Upper lobe of left lung (tissue), 6 donors: ENCODE data around the gene PITPNM3. TPM values are rescaled to one million over a fixed set of nuclear protein-coding genes. Genes with fewer than 3 reads are reported as not detected.

ENCODE experiments used
- ATAC-seq, 2 donors: fragments of 200-7000 bp; cut with Tn5 transposase; one replicate each; pipeline ENCODE4 v1.9.1; 2022; ENCODE audit warnings: mild to moderate bottlenecking in 2 of 2, moderate library complexity in 2 of 2; ENCODE audit not compliant: low FRiP score in 2 of 2
- DNase-seq, 2 donors: peaks; one replicate each; pipeline ENCODE4 v3.0.0-alpha.2; 2019 to 2020
- H3K27ac ChIP-seq, 4 donors: fragments of 200-600 bp; sonication (generic); one replicate each; pipeline ENCODE4 v1.5.1; 2016 to 2019
- H3K27me3 ChIP-seq, 4 donors: fragments of 200-600 bp; sonication (generic); one replicate each; pipeline ENCODE4 v1.5.1; 2017 to 2019
- H3K36me3 ChIP-seq, 4 donors: fragments of 200-600 bp; sonication (generic); one replicate each; pipeline ENCODE4 v1.5.1; 2016 to 2019
- H3K4me1 ChIP-seq, 4 donors: fragments of 200-600 bp; sonication (generic); one replicate each; pipeline ENCODE4 v1.5.1; 2018 to 2019
- H3K4me3 ChIP-seq, 4 donors: fragments of 200-600 bp; sonication (generic); one replicate each; pipeline ENCODE4 v1.5.1; 2017 to 2019; ENCODE audit warnings: mild to moderate bottlenecking in 2 of 4, moderate library complexity in 1 of 4
- H3K9me3 ChIP-seq, 4 donors: fragments of 200-600 bp; sonication (generic); one replicate each; pipeline ENCODE4 v1.5.1; 2018 to 2019
- EP300 ChIP-seq, 4 donors: sonication (generic); formaldehyde crosslinking; IDR thresholded peaks; one replicate each; pipeline ENCODE4 v1.5.1; 2017; ENCODE audit warnings: antibody characterized with exemption in 4 of 4, control low read depth in 2 of 4
- POLR2A ChIP-seq, 4 donors: fragments of 450-650 bp; IDR thresholded peaks; one replicate each; pipeline ENCODE4 v1.5.1; 2016 to 2017; ENCODE audit warnings: antibody characterized with exemption in 4 of 4, mild to moderate bottlenecking in 2 of 4
- POLR2AphosphoS5 ChIP-seq, 2 donors: sonication (generic); formaldehyde crosslinking; IDR thresholded peaks; one replicate each; pipeline ENCODE4 v1.5.1; 2017; ENCODE audit warnings: antibody characterized with exemption in 2 of 2
- WGBS, 2 donors: methylation state at CpG; one replicate each; pipeline ENCODE4 v1.1.5; 2017 to 2018; 5-methylcytosine and 5-hydroxymethylcytosine counted together
- total RNA-seq, 6 donors: library from RNA; depleted of rRNA in 4 of 6; stranded (reverse); fragments of >200 nt in 4 of 6; gene quantifications; one replicate each; pipeline versions ENCODE4 v1.1.0 to v1.2.1, GENCODE V29; 2016 to 2021
- TF ChIP-seq, protein P1 (sequence below), 6 experiments: fragments of 450-650 bp in 4 of 6; fragments of 200-600 bp in 2 of 6; sonication (generic) in 2 of 6; IDR thresholded peaks; one replicate each; pipeline ENCODE4 v1.5.1; 2016 to 2019; ENCODE audit warnings: antibody characterized with exemption in 6 of 6
- donor health status: DM: no; HTN: no; CAD: no; lungs with moderate emphysema.
- donor health status: DM: no; HTN: yes; CAD: no; lungs with severe emphysema.

Gene PITPNM3
- total RNA-seq, 6 donors from 2014 or later = 10.3 to 16.3 (median 12.5) TPM

DNA sequence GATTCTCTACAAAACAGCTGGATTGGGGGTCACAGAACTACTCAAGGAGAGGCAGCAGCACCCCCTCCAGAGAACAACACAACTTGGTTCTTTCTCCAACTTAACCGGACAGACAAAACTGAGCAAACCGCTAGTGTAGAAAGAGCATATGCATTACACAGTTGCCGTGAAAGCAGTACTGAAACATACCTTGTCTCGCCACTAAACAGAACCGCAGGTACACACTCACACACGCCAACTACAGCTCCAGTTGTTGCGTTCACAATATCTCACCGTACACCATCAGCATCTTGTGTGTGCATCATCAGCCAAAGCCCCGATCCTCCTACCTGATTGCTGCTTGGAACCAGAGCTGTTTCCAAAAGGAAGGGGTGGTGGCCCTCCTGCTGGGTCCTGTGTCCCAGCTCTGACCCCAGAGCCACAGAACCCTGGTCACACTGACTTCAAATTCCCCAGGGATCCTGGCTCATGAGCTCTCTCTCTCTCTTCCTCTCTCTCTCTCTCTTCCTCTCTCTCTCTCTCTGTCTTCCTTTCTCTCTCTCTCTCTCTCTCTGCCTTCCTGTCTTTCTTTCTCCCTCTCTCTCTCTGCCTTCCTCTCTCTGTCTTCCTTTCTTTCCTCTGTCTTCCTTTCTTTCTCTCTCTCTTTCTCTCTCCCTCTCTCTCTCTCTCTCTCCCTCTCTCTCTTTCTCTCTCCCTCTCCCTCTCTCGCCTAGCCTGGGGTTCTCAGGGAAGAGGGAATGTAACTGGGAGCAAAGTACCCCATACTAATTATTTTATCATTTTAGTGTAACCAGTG is 103.7 kb downstream of the PITPNM3 start:
- peaks cover 0 to 7% (median 4%) of the 10 kb centered on the region in 4 donors for H3K4me1 ChIP-seq
- DNase-seq (no peak), ATAC-seq (no peak)
- H3K36me3 ChIP-seq = no peaks in the 10 kb centered on the region
- H3K9me3 ChIP-seq = no peaks in the 10 kb centered on the region
- no peak overlapping the region for H3K4me3 ChIP-seq
- peaks cover 0 to 6% (median 0%) of the 10 kb centered on the region in 4 donors for H3K27me3 ChIP-seq
- H3K27ac ChIP-seq = no peak overlapping the region
- TF ChIP-seq EP300 (IDR thresholded peaks at IDR 0.05) (no peak), POLR2AphosphoS5 (IDR thresholded peaks at IDR 0.05) (no peak), POLR2A (IDR thresholded peaks at IDR 0.05) (no peak)
- TF ChIP-seq, protein P1, sequence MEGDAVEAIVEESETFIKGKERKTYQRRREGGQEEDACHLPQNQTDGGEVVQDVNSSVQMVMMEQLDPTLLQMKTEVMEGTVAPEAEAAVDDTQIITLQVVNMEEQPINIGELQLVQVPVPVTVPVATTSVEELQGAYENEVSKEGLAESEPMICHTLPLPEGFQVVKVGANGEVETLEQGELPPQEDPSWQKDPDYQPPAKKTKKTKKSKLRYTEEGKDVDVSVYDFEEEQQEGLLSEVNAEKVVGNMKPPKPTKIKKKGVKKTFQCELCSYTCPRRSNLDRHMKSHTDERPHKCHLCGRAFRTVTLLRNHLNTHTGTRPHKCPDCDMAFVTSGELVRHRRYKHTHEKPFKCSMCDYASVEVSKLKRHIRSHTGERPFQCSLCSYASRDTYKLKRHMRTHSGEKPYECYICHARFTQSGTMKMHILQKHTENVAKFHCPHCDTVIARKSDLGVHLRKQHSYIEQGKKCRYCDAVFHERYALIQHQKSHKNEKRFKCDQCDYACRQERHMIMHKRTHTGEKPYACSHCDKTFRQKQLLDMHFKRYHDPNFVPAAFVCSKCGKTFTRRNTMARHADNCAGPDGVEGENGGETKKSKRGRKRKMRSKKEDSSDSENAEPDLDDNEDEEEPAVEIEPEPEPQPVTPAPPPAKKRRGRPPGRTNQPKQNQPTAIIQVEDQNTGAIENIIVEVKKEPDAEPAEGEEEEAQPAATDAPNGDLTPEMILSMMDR (IDR thresholded peaks at IDR 0.05) = no peak
- WGBS, 2 donors = 87 to 93% methylated on average over 10 of the region's 10 CpGs

- ATAC-seq (no peak), DNase-seq (no peak)
- Histone ChIP-seq H3K4me3 (no peak overlapping the region), H3K36me3 (no peaks in the 10 kb centered on the region), H3K9me3 (no peaks in the 10 kb centered on the region), H3K27ac (no peak overlapping the region), H3K4me1 (peaks cover 0 to 7% (median 4%) of the 10 kb centered on the region in 4 donors), H3K27me3 (peaks cover 0 to 6% (median 0%) of the 10 kb centered on the region in 4 donors)
- WGBS, 2 donors = 44 to 45% methylated on average over 12 of the region's 12 CpGs
- no peak for TF ChIP-seq EP300 (IDR thresholded peaks at IDR 0.05)
- TF ChIP-seq POLR2AphosphoS5 (IDR thresholded peaks at IDR 0.05) = no peak
- TF ChIP-seq, protein P1 (IDR thresholded peaks at IDR 0.05) = no peak
- no peak for TF ChIP-seq POLR2A (IDR thresholded peaks at IDR 0.05)
These were observed 105.2 kb downstream of the PITPNM3 start for GRCh38 chr17:6450926-6451832.

- H3K4me3 ChIP-seq = no peak overlapping the region
- H3K27ac ChIP-seq = no peak overlapping the region
- no peaks in the 10 kb centered on the region for H3K27me3 ChIP-seq
- no peak for ATAC-seq
- DNase-seq = no peak
- TF ChIP-seq POLR2A (IDR thresholded peaks at IDR 0.05) (no peak), EP300 (IDR thresholded peaks at IDR 0.05) (no peak), POLR2AphosphoS5 (IDR thresholded peaks at IDR 0.05) (no peak)
- TF ChIP-seq, protein P1 (IDR thresholded peaks at IDR 0.05) = no peak
- 89 to 97% methylated on average over 5 of the region's 6 CpGs for WGBS, 2 donors
- H3K36me3 ChIP-seq = no peaks in the 10 kb centered on the region
- H3K9me3 ChIP-seq = no peaks in the 10 kb centered on the region
- H3K4me1 ChIP-seq = peaks cover 5 to 9% (median 7%) of the 10 kb centered on the region in 4 donors
These were observed 107.0 kb downstream of the PITPNM3 start for GRCh38 chr17:6449307-6449706.

DNA sequence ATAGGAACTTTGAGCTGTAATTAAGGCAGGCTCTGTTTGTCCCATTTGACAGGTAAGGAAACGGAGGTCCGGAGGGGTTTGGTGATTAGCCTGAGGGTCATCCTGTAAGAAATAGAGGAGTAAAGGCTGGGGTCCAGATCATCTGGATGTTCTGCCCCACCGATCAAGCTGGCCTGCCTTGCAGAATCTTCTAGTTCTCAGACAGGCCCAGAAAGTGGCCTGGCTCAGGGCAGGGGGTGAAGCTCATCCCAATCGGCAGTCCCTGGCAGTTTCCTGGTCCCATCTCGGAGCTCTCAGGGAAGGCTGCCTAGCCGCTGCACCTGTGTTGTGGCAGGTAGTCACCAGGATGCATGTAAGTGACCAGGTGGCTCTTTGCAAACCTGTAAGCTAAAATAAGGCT is 107.9 kb downstream of the PITPNM3 start:
- peaks cover 11 to 16% (median 14%) of the 10 kb centered on the region in 4 donors for H3K4me1 ChIP-seq
- no peaks in the 10 kb centered on the region for H3K27me3 ChIP-seq
- no peaks in the 10 kb centered on the region for H3K36me3 ChIP-seq
- DNase-seq (no peak), ATAC-seq (no peak)
- TF ChIP-seq POLR2A (IDR thresholded peaks at IDR 0.05) = no peak
- TF ChIP-seq, protein P1 (IDR thresholded peaks at IDR 0.05) = no peak
- no peak for TF ChIP-seq POLR2AphosphoS5 (IDR thresholded peaks at IDR 0.05)
- TF ChIP-seq EP300 (IDR thresholded peaks at IDR 0.05) = no peak
- 93 to 95% methylated on average over 5 to 6 of the region's 6 CpGs for WGBS, 2 donors
- H3K4me3 ChIP-seq = no peak overlapping the region
- H3K9me3 ChIP-seq = no peaks in the 10 kb centered on the region
- no peak overlapping the region for H3K27ac ChIP-seq
